ENCODE data around the gene TBC1D14. TPM values are rescaled to one million over a fixed set of nuclear protein-coding genes. Genes with fewer than 3 reads are reported as not detected.

Gene TBC1D14
- total RNA-seq, 1 experiment from 2014 or later = 44.3 TPM

DNA sequence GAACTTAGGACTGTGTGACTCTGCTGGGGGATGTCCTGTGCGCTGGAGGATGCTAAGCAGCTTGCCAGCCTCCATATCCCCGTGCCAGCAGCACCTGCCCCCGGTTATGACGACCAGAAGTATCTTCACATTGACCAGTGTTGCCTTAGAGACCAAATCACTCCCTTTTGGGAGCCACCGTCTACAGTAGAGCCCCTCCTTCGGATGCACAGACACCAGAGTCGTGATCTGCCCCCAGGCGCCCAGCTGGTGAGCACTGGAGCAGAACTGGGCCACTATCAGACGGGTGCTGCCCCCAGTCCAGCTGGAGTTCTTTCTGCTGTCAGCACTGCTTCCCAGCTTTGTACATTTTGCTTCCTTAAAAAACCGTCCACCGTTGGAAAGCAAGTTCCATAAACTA lies 103.5 kb downstream of the TBC1D14 start:
- no peaks in the 10 kb centered on the region for H3K9me3 ChIP-seq (ENCODE audit: low read depth, low read length, poor library complexity, severe bottlenecking)
- H3K4me3 ChIP-seq (ENCODE audit: low read depth, low read length, poor library complexity, severe bottlenecking) = no peak overlapping the region
- H3K27ac ChIP-seq (ENCODE audit: low read depth, low read length, poor library complexity, severe bottlenecking) = no peak overlapping the region
- TF ChIP-seq EZH2 (IDR thresholded peaks at IDR 0.05; ENCODE audit: borderline replicate concordance, low read depth, low read length, poor library complexity, severe bottlenecking) = no peak
- TF ChIP-seq, protein P1, sequence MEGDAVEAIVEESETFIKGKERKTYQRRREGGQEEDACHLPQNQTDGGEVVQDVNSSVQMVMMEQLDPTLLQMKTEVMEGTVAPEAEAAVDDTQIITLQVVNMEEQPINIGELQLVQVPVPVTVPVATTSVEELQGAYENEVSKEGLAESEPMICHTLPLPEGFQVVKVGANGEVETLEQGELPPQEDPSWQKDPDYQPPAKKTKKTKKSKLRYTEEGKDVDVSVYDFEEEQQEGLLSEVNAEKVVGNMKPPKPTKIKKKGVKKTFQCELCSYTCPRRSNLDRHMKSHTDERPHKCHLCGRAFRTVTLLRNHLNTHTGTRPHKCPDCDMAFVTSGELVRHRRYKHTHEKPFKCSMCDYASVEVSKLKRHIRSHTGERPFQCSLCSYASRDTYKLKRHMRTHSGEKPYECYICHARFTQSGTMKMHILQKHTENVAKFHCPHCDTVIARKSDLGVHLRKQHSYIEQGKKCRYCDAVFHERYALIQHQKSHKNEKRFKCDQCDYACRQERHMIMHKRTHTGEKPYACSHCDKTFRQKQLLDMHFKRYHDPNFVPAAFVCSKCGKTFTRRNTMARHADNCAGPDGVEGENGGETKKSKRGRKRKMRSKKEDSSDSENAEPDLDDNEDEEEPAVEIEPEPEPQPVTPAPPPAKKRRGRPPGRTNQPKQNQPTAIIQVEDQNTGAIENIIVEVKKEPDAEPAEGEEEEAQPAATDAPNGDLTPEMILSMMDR (conservative IDR thresholded peaks at IDR 0.05; ENCODE audit: low read depth, low read length) = no peak
- no peaks in the 10 kb centered on the region for H3K4me1 ChIP-seq (ENCODE audit: insufficient read depth, low read length, poor library complexity, severe bottlenecking)
- no peaks in the 10 kb centered on the region for H3K27me3 ChIP-seq (replicated peaks; ENCODE audit: insufficient read depth, low read depth, low read length, poor library complexity)
- peaks cover 32% of the 10 kb centered on the region for H3K36me3 ChIP-seq (ENCODE audit: insufficient read depth, low read length, poor library complexity, severe bottlenecking)
- ChIA-PET POLR2A (ENCODE audit: low non-redundant PET) (no interaction called here), CTCF (no interaction called here)
- no TSS peak for BruUV-seq (replicated peaks)
- intact Hi-C loops (cut with micrococcal nuclease; ENCODE audit: unreplicated experiment) = no loop called here
- DNase-seq (ENCODE audit: low spot score) = no peak

DNA sequence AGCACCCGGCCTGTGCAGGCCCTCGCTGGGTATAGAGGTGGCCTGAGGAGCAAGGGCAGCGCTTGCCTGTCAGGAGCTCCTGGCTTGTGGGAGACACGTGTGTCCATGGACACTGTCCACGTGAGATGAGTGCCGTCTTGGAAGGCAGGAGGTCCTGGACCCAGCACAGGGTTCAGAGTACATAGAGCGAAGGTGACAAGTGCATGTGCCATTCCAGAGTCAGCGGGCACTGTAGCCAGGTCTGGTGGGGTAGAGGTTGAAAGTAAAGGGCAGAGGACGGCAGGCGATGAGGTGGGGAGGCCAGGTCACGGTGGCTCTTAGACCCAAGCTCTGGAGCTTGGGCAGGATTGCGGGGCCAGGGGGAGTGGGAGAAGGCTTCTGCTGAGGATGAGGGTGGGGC lies 105.2 kb downstream of the TBC1D14 start:
- H3K4me3 ChIP-seq (ENCODE audit: low read depth, low read length, poor library complexity, severe bottlenecking) = no peak overlapping the region
- H3K9me3 ChIP-seq (ENCODE audit: low read depth, low read length, poor library complexity, severe bottlenecking) = no peaks in the 10 kb centered on the region
- intact Hi-C loops (cut with micrococcal nuclease; ENCODE audit: unreplicated experiment) = no loop called here
- DNase-seq (ENCODE audit: low spot score) = no peak
- BruUV-seq (replicated peaks) = no TSS peak
- H3K36me3 ChIP-seq (ENCODE audit: insufficient read depth, low read length, poor library complexity, severe bottlenecking) = peaks cover 24% of the 10 kb centered on the region
- ChIA-PET CTCF (no interaction called here), POLR2A (ENCODE audit: low non-redundant PET) (no interaction called here)
- no peaks in the 10 kb centered on the region for H3K27me3 ChIP-seq (replicated peaks; ENCODE audit: insufficient read depth, low read depth, low read length, poor library complexity)
- no peak overlapping the region for H3K27ac ChIP-seq (ENCODE audit: low read depth, low read length, poor library complexity, severe bottlenecking)
- no peaks in the 10 kb centered on the region for H3K4me1 ChIP-seq (ENCODE audit: insufficient read depth, low read length, poor library complexity, severe bottlenecking)
- TF ChIP-seq EZH2 (IDR thresholded peaks at IDR 0.05; ENCODE audit: borderline replicate concordance, low read depth, low read length, poor library complexity, severe bottlenecking) = no peak
- TF ChIP-seq, protein P1 (conservative IDR thresholded peaks at IDR 0.05; ENCODE audit: low read depth, low read length) = no peak

DNA sequence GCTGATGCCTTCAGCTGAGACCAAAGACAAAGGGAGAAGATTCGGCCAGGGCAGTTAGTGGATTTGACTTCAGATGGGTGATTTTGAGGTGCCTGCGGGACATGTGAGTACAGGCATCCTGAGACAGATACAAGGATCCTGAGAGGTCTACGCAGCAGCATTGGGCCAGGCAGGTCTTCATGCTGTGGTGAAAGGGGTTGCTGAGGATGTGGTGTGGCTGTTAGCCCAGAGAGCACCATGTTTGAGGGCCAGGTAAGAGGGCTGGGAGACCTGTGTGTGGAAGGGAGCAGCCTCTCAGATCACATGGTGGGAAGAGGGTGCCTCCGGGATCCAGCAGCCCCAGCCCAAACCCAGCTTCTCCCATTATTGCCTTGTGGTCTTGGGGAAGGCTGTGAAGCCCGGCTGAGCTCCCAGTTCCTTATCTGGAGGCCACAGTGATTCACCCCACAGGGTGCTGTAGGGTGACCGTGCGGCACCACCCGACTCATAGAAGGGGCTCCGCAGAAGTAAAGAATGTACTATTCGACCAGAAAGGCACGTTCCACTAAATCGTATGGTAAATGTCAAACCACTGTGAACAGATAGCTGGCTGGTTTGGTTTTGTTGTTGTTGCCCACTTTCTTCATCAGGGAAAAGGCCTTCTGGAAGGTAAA lies 105.9 kb downstream of the TBC1D14 start:
- Histone ChIP-seq H3K36me3 (ENCODE audit: insufficient read depth, low read length, poor library complexity, severe bottlenecking) (peaks cover 24% of the 10 kb centered on the region), H3K27me3 (replicated peaks; ENCODE audit: insufficient read depth, low read depth, low read length, poor library complexity) (no peaks in the 10 kb centered on the region), H3K27ac (ENCODE audit: low read depth, low read length, poor library complexity, severe bottlenecking) (no peak overlapping the region), H3K9me3 (ENCODE audit: low read depth, low read length, poor library complexity, severe bottlenecking) (no peaks in the 10 kb centered on the region), H3K4me1 (ENCODE audit: insufficient read depth, low read length, poor library complexity, severe bottlenecking) (no peaks in the 10 kb centered on the region), H3K4me3 (ENCODE audit: low read depth, low read length, poor library complexity, severe bottlenecking) (no peak overlapping the region)
- no peak for DNase-seq (ENCODE audit: low spot score)
- ChIA-PET POLR2A (ENCODE audit: low non-redundant PET) (no interaction called here), CTCF (no interaction called here)
- no TSS peak for BruUV-seq (replicated peaks)
- TF ChIP-seq, protein P1 (conservative IDR thresholded peaks at IDR 0.05; ENCODE audit: low read depth, low read length) = no peak
- TF ChIP-seq EZH2 (IDR thresholded peaks at IDR 0.05; ENCODE audit: borderline replicate concordance, low read depth, low read length, poor library complexity, severe bottlenecking) = no peak
- intact Hi-C loops (cut with micrococcal nuclease; ENCODE audit: unreplicated experiment) = no loop called here
